Spinal cord (tissue), 10 donors: ENCODE measurements around the gene ZNF853. TPM values are rescaled to one million over a fixed set of nuclear protein-coding genes. Genes with fewer than 3 reads are reported as not detected.
A peak's percentile ranks its signal among the peaks of the same experiment; 100 is the strongest.
"Not testable (repeated sequence)": the region's sequence is repeated elsewhere in the genome, so short reads cannot be mapped to it uniquely, and the experiment has no call there.

ENCODE experiments used
- DNase-seq, 6 donors: peaks; one replicate each; pipeline versions ENCODE4 v3.0.0 to v3.0.0-alpha.2; 2013 to 2015; ENCODE audit warnings: low spot score in 6 of 6, low read depth in 4 of 6
- H3K27ac ChIP-seq: one replicate; pipeline ENCODE4 v1.5.1; 2013; ENCODE audit warnings: low read depth, low read length, control low read depth
- H3K27me3 ChIP-seq: one replicate; pipeline ENCODE4 v1.6.1; 2013; ENCODE audit warnings: low read length; ENCODE audit not compliant: control insufficient read depth, insufficient read depth
- H3K36me3 ChIP-seq: one replicate; pipeline ENCODE4 v1.6.1; 2013; ENCODE audit warnings: low read length; ENCODE audit not compliant: control insufficient read depth, insufficient read depth
- H3K4me1 ChIP-seq: one replicate; pipeline ENCODE4 v1.6.1; 2013; ENCODE audit warnings: low read length; ENCODE audit not compliant: control insufficient read depth, insufficient read depth
- H3K4me3 ChIP-seq: one replicate; pipeline ENCODE4 v1.5.1; 2013; ENCODE audit warnings: low read depth, low read length, control low read depth
- H3K9me3 ChIP-seq: one replicate; pipeline ENCODE4 v1.6.1; 2013; ENCODE audit warnings: low read length; ENCODE audit not compliant: control insufficient read depth, insufficient read depth
- WGBS: methylation state at CpG from one replicate; pipeline ENCODE4 v1.1.5; 2013; ENCODE audit warnings: missing lambda C conversion rate; ENCODE audit not compliant: insufficient coverage; 5-methylcytosine and 5-hydroxymethylcytosine counted together
- polyA plus RNA-seq, 2 donors: library from polyadenylated mRNA; unstranded; fragments of 120-200 nt; gene quantifications; one replicate each; pipeline ENCODE4 v1.2.1, GENCODE V29; 2013; ENCODE audit not compliant: insufficient read length in 2 of 2
- total RNA-seq, 2 donors: library from RNA; depleted of rRNA in 1 of 2; stranded (reverse); fragments of 120-200 nt in 1 of 2; fragments of >200 nt in 1 of 2; gene quantifications; one replicate each; pipeline versions ENCODE4 v1.2.3 to v1.2.4, GENCODE V29; 2013 to 2014
- donor health status: healthy.

Gene ZNF853
- total and polyA plus RNA-seq, 4 donors = 12.9 to 46.8 (median 28.7) TPM

DNA sequence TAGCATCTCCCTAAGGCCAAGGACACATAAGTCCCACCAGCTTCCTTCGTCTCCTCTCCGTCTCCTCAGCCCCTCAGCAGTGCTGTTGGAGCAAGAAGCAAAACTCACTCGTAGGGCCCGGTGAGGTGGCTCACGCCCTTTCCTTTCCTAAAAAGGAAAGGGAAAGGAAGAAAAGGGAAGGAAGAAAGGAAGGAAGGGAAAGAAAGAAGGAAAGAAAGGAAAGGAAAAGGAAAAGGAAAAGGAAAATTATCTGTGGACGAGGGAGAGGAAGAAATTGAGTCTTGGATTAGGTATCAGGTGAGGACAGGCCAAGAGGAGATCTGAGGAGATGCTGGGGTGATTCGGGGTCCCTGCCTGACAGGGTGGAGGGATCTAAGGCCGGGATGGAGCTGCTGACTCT lies 18.6 kb downstream of the ZNF853 start:
- peaks cover 2% of the 10 kb centered on the region for H3K36me3 ChIP-seq
- WGBS = 91% methylated on average over 4 of the region's 8 CpGs
- H3K27me3 ChIP-seq = no peaks in the 10 kb centered on the region
- H3K9me3 ChIP-seq = no peaks in the 10 kb centered on the region
- no peak overlapping the region for H3K27ac ChIP-seq
- no peak overlapping the region for H3K4me3 ChIP-seq
- DNase-seq = no peak
- peaks cover 22% of the 10 kb centered on the region for H3K4me1 ChIP-seq

DNA sequence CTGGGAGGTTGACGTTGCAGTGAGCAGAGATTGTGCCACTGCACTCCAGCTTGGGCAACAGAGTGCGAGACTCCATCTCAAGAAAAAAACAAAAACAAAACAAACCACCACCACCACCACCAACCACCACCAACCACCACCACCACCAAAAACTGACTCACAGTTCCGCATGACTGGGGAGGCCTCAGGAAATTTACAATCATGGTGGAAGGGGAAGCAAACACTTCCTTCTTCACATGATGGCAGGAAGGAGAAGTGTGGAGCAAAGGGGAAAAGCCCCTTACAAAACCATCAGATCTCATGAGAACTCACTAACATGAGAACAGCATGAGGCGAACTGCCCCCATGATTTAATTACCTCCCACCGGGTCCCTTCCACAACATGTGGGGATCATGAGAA lies 19.6 kb downstream of the ZNF853 start:
- Histone ChIP-seq H3K36me3 (peaks cover 10% of the 10 kb centered on the region), H3K4me1 (peaks cover 30% of the 10 kb centered on the region)
- not testable (repeated sequence) for H3K27ac ChIP-seq, H3K27me3 ChIP-seq, DNase-seq, H3K9me3 ChIP-seq, H3K4me3 ChIP-seq
- WGBS = 80% methylated on average over 1 of the region's 5 CpGs

DNA sequence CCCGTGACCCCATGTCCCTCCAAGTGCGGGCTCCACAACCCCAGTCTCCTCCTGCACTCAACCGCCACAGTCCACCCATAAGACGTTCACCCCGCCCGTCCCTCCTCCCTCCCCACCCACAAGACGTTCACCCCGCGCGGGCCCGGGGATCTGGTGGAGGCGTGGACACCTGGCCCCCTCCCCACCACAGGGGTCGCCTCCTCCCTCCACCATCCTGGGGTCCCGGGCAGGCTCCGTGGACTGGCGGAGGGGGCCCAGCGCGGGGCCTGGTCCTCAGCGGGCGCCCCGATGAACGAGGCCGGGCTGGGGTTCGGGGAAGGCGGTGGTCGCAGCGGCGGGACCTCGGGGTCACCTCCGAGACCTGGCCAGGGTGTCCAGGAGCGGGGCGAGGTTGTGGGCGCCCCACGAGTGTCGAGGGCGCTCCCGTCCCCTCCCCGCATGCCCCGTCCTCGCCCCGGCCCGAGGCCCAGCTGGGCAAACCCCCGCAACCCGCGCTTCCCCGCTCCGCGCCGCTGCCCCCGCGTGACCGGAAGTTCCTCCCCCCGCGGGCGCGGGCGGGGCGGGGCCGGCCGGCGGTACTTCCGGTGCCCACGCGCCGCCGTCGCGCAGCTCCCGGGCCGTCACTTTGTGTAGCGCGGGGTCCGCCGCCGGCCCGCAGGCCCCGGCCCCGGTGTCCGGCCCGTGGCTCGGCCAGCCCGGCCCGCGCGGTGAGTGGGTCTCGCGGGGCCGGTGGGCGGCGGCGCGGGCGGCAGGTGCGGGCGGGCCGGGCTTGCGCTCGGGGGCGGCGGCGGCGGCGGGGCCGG lies 21.5 kb downstream of the ZNF853 start, which contains the start of gene ZNF316:
Gene ZNF316 (plus strand): TSS at position 578 of the 803 bp plus-strand sequence. CDS start 5,092 bp downstream, outside the sequence.
- H3K9me3 ChIP-seq = no peaks in the 10 kb centered on the region
- under 1% methylated on average over 104 of the region's 104 CpGs for WGBS
- no peak within 1 kb of the TSS for H3K27ac ChIP-seq
- H3K27me3 ChIP-seq = no peaks in the 10 kb centered on the region
- peak within 1 kb of the TSS; percentile 62 for H3K4me3 ChIP-seq
- H3K36me3 ChIP-seq = peaks cover 30% of the 10 kb centered on the region
- DNase-seq = peak in 5 of 6 donors; percentile 26 to 85 (median 47)
- H3K4me1 ChIP-seq = peaks cover 30% of the 10 kb centered on the region

- Histone ChIP-seq H3K36me3 (peaks cover 37% of the 10 kb centered on the region), H3K27ac (no peak overlapping the region), H3K27me3 (no peaks in the 10 kb centered on the region), H3K9me3 (no peaks in the 10 kb centered on the region), H3K4me1 (peaks cover 30% of the 10 kb centered on the region), H3K4me3 (peak overlapping the region; percentile 52)
- peak in 2 of 6 donors; percentile 21 to 24 for DNase-seq
- WGBS = 2% methylated on average over 60 of the region's 60 CpGs
Observed at GRCh38 chr7:6637544-6638229, 22.3 kb downstream of the ZNF853 start.

GRCh38 chr7:6639032-6639431 lies 23.6 kb downstream of the ZNF853 start:
- Histone ChIP-seq H3K27ac (no peak overlapping the region), H3K4me1 (peaks cover 30% of the 10 kb centered on the region), H3K4me3 (no peak overlapping the region), H3K9me3 (no peaks in the 10 kb centered on the region), H3K27me3 (no peaks in the 10 kb centered on the region), H3K36me3 (peaks cover 51% of the 10 kb centered on the region)
- 100% methylated on average over 2 of the region's 4 CpGs for WGBS
- DNase-seq = no peak

GRCh38 chr7:6639627-6640026 lies 24.2 kb downstream of the ZNF853 start:
- Histone ChIP-seq H3K4me1 (peaks cover 30% of the 10 kb centered on the region), H3K27me3 (no peaks in the 10 kb centered on the region), H3K4me3 (no peak overlapping the region), H3K36me3 (peaks cover 57% of the 10 kb centered on the region), H3K27ac (no peak overlapping the region), H3K9me3 (no peaks in the 10 kb centered on the region)
- WGBS = 92% methylated on average over 11 of the region's 11 CpGs
- no peak for DNase-seq

- Histone ChIP-seq H3K4me3 (no peak overlapping the region), H3K27ac (no peak overlapping the region), H3K27me3 (no peaks in the 10 kb centered on the region), H3K4me1 (peaks cover 30% of the 10 kb centered on the region), H3K9me3 (no peaks in the 10 kb centered on the region), H3K36me3 (peaks cover 63% of the 10 kb centered on the region)
- WGBS = 75% methylated on average over 2 of the region's 11 CpGs
- no peak for DNase-seq
Observed at GRCh38 chr7:6640246-6640721, 24.9 kb downstream of the ZNF853 start.

GRCh38 chr7:6641305-6642035 lies 26.1 kb downstream of the ZNF853 start:
- Histone ChIP-seq H3K4me3 (no peak overlapping the region), H3K9me3 (no peaks in the 10 kb centered on the region), H3K4me1 (peaks cover 24% of the 10 kb centered on the region), H3K27ac (no peak overlapping the region), H3K36me3 (peaks cover 75% of the 10 kb centered on the region), H3K27me3 (no peaks in the 10 kb centered on the region)
- no peak for DNase-seq
- WGBS = 88% methylated on average over 15 of the region's 15 CpGs

GRCh38 chr7:6642239-6642839 lies 26.9 kb downstream of the ZNF853 start:
- Histone ChIP-seq H3K27ac (no peak overlapping the region), H3K9me3 (no peaks in the 10 kb centered on the region), H3K4me3 (no peak overlapping the region), H3K36me3 (peaks cover 84% of the 10 kb centered on the region), H3K27me3 (no peaks in the 10 kb centered on the region), H3K4me1 (peaks cover 22% of the 10 kb centered on the region)
- 89% methylated on average over 24 of the region's 24 CpGs for WGBS
- no peak for DNase-seq
